ENCODE data around the gene ANKS1B. TPM values are rescaled to one million over a fixed set of nuclear protein-coding genes. Genes with fewer than 3 reads are reported as not detected.
"Not testable (repeated sequence)": the region's sequence is repeated elsewhere in the genome, so short reads cannot be mapped to it uniquely, and the experiment has no call there.

ANKS1B gene
- total RNA-seq, 2 experiments from 2014 or later: not detected

DNA sequence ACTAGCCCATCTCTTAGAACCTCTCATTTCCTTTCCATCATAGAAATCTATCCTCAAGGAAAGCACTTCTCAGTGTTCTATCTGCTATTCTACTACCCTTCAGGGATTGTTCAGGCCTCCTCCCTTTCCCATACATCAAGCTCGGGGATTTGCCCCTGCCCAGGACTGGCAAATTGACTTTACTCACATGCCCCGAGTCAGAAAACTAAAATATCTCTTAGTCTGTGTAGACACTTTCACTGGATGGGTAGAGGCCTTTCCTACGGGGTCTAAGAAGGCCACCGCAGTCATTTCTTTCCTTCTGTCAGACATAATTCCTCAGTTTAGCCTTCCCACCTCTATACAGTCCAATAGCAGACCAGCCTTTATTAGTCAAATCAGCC, 264.7 kb downstream of the ANKS1B start:
- not testable (repeated sequence) for DNase-seq, H3K36me3 Mint-ChIP-seq, H3K4me3 Mint-ChIP-seq, H3K27ac Mint-ChIP-seq, H3K9me3 Mint-ChIP-seq, H3K27me3 Mint-ChIP-seq, H3K4me1 Mint-ChIP-seq

DNA sequence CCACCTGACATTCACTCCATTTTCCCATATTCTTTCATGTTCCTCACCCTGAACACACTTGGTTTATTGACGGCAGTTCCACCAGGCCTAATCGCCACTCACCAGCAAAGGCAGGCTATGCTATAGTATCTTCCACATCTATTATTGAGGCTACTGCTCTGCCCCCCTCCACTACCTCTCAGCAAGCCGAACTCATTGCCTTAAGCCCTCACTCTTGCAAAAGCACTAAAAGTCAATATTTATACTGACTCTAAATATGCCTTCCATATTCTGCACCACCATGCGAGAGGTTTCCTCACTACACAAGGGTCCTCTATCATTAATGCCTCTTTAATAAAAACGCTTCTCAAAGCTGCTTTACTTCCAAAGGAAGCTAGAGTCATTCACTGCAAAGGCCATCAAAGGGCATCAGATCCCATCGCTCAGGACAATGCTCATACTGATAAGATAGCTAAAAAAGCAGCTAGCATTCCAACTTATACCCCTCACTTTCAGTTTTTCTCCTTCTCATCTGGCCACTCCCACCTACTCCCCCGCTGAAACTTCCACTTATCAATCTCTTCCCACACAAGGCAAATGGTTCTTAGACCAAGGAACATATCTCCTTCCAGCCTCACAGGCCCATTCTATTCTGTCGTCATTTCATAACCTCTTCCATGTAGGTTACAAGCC, 265.2 kb downstream of the ANKS1B start:
- H3K27me3 Mint-ChIP-seq, H3K4me3 Mint-ChIP-seq, H3K4me1 Mint-ChIP-seq, H3K27ac Mint-ChIP-seq, H3K36me3 Mint-ChIP-seq, DNase-seq, H3K9me3 Mint-ChIP-seq: not testable (repeated sequence)

DNA sequence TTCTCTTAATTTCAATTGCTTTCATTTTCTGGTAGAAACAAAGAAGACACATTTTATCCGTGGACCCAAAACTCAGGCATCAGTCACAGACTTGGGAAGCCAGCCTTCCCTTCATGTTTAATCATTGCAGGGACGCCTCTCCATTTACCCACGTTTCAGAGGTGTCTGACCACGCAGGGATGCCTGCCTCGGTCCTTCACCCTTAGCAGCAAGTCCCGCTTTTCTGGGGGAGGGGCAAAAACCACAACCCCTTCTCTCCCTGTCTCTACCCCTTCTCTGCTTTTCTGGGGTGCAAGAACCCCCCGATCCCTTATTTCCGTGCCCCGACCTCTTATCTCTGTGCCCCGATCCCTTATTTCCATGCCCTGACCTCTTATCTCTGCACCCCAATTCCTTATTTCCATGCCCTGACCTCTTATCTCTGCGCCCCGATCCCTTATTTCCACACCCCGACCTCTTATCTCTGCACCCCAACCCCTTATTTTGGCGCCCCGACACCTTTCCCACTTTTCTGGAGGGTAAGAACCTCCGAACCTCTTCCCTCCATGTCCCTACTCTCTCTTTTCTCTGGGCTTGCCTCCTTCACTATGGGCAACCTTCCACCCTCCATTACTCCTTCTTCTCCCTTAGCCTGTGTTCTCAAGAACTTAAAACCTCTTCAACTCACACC, 268.8 kb downstream of the ANKS1B start:
- not testable (repeated sequence) for H3K4me1 Mint-ChIP-seq, H3K27ac Mint-ChIP-seq, H3K9me3 Mint-ChIP-seq, DNase-seq, H3K36me3 Mint-ChIP-seq, H3K27me3 Mint-ChIP-seq, H3K4me3 Mint-ChIP-seq

GRCh38 chr12:99714921-99715320, 269.8 kb downstream of the ANKS1B start:
- H3K4me3 Mint-ChIP-seq, H3K27ac Mint-ChIP-seq, H3K9me3 Mint-ChIP-seq, H3K27me3 Mint-ChIP-seq, DNase-seq, H3K4me1 Mint-ChIP-seq, H3K36me3 Mint-ChIP-seq: not testable (repeated sequence)

DNA sequence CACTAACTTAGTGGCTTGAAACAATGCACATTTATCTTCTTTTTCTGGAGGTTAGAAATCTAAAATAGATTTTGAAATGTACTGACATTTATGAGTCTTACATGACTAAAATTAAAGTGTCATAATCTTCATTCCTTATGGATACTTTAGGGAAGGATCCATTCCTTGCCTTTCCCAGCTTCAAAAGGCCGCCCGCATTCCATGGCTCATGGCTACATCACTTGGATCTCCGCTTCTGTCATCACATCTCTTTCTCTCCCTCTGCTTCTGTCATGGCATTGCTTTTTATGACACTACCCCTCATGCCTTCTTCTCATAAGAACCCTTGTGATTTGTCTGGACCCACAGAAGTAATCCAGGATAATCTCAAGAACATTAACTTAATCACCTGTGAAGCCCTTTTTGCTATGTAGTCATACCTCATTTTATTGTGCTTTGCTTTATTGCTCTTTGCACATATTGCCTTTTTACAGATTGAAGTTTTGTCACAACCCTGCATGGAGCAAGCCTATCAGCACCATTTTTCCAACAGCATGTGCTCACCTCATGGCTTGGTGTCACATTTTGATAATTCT, 270.7 kb downstream of the ANKS1B start:
- Mint-ChIP-seq H3K36me3 (no peaks in the 10 kb centered on the region), H3K27ac (no peak overlapping the region), H3K27me3 (no peaks in the 10 kb centered on the region), H3K4me3 (no peak overlapping the region), H3K9me3 (peaks cover 10% of the 10 kb centered on the region), H3K4me1 (no peaks in the 10 kb centered on the region)
- DNase-seq: no peak

GRCh38 chr12:99712281-99712680, 272.5 kb downstream of the ANKS1B start:
- Mint-ChIP-seq H3K4me1 (no peaks in the 10 kb centered on the region), H3K27me3 (no peaks in the 10 kb centered on the region), H3K9me3 (peaks cover 10% of the 10 kb centered on the region), H3K27ac (no peak overlapping the region), H3K36me3 (no peaks in the 10 kb centered on the region), H3K4me3 (no peak overlapping the region)
- no peak for DNase-seq

DNA sequence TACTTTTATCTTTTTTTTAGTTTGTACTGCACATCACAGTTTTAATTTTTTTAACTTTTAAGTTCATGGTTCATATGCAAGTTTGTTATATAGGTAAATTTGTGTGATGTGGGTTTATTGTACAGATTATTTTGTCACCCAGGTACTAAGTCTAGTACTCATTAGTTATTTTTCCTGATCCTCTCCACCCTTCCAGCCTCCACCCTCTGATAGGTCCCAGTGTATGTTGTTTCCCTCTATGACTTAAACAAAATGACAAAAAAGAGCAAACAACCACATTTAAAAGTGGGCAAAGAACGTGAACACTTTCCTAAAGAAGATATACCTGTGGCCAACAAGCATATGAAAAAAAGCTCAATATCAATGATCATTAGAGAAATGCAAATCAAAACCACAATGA, 273.5 kb downstream of the ANKS1B start:
- Mint-ChIP-seq H3K27ac (no peak overlapping the region), H3K9me3 (peaks cover 5% of the 10 kb centered on the region), H3K4me1 (no peaks in the 10 kb centered on the region), H3K4me3 (no peak overlapping the region), H3K36me3 (no peaks in the 10 kb centered on the region), H3K27me3 (no peaks in the 10 kb centered on the region)
- DNase-seq: no peak

DNA sequence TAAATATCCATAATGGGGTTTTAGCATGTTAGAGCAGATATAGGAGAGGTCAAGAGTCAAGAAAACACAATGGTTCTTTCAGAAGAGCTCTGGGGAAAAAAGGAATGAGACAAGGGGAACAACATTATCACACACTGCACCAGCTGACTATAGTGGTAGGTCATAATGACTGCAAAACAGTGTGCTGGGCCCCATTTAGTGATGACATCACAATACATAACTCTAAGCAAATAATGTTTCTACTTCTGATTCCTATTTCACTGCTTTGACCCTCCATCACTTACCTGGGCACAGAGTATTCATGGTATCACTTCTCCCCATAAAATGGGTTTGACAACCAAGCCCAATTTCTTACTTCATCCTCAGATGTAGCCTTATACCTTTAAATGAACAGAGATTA, 275.1 kb downstream of the ANKS1B start:
- no peak overlapping the region for H3K27ac Mint-ChIP-seq
- no peak overlapping the region for H3K4me3 Mint-ChIP-seq
- DNase-seq: no peak
- no peaks in the 10 kb centered on the region for H3K27me3 Mint-ChIP-seq
- peaks cover 1% of the 10 kb centered on the region for H3K9me3 Mint-ChIP-seq
- H3K4me1 Mint-ChIP-seq: no peaks in the 10 kb centered on the region
- H3K36me3 Mint-ChIP-seq: no peaks in the 10 kb centered on the region

DNA sequence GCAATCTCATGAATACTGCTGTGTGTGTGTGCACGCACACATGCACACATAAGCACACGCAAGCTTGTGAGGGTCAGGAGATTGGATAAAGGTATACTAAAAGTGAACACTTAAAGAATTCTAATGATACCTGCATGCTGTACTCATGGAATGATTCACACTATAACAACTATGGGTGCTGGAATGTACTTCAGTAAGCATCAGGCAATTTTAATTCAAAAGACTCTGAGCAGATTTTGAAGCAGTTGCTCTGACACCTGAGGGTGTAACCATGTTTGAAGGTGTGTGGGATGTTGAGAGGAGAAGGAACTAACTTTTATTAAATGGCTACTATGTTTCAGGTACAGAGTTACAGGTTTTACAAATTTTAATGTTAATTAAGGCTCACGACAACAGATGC, 275.6 kb downstream of the ANKS1B start:
- H3K27ac Mint-ChIP-seq: no peak overlapping the region
- H3K4me3 Mint-ChIP-seq: no peak overlapping the region
- no peaks in the 10 kb centered on the region for H3K4me1 Mint-ChIP-seq
- DNase-seq: no peak
- peaks cover 1% of the 10 kb centered on the region for H3K9me3 Mint-ChIP-seq
- no peaks in the 10 kb centered on the region for H3K36me3 Mint-ChIP-seq
- H3K27me3 Mint-ChIP-seq: no peaks in the 10 kb centered on the region

DNA sequence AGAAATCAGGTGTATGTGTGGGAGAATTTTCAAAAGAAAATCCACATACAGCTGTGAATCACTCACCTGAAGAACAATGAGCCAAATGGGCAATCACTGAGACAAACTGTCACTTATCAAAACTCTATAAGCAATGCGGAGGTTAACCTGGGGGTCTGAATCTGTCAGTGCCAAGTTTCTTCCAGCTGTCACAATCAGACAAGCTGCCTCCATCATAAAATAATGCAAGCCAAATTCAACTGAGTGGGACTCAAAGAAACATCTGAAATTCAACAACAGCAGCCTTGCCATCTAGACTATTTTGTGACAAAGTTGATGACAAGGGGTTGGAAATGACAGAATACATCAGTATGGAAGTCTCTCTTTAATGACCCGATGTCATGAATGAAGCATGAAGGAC, 276.9 kb downstream of the ANKS1B start:
- no peaks in the 10 kb centered on the region for H3K4me1 Mint-ChIP-seq
- peaks cover 1% of the 10 kb centered on the region for H3K9me3 Mint-ChIP-seq
- no peaks in the 10 kb centered on the region for H3K27me3 Mint-ChIP-seq
- no peak overlapping the region for H3K27ac Mint-ChIP-seq
- H3K4me3 Mint-ChIP-seq: no peak overlapping the region
- DNase-seq: no peak
- no peaks in the 10 kb centered on the region for H3K36me3 Mint-ChIP-seq

- H3K9me3 Mint-ChIP-seq: peaks cover 1% of the 10 kb centered on the region
- H3K4me3 Mint-ChIP-seq: no peak overlapping the region
- H3K36me3 Mint-ChIP-seq: no peaks in the 10 kb centered on the region
- no peaks in the 10 kb centered on the region for H3K27me3 Mint-ChIP-seq
- H3K27ac Mint-ChIP-seq: no peak overlapping the region
- H3K4me1 Mint-ChIP-seq: no peaks in the 10 kb centered on the region
- no peak for DNase-seq
Observed at GRCh38 chr12:99706736-99707473, 277.8 kb downstream of the ANKS1B start.

DNA sequence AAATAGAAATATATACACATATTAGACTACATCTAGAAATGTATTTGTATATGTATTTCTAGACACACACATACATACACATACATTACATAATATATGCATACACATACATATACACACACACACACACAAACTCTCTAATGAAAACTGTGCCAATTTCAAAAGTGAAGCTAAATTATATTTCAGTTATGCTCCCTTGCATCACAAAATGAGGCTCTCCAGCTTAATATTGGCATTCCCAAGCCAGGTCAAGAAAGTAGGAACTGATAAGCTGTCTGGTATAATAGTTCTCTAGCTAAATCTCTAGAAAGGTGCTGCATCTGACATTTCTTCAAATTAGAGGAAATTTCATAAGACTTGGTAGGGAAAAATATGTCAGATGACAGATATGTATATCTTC, 280.3 kb downstream of the ANKS1B start:
- no peak overlapping the region for H3K4me3 Mint-ChIP-seq
- no peak for DNase-seq
- no peaks in the 10 kb centered on the region for H3K9me3 Mint-ChIP-seq
- no peaks in the 10 kb centered on the region for H3K27me3 Mint-ChIP-seq
- H3K36me3 Mint-ChIP-seq: no peaks in the 10 kb centered on the region
- H3K27ac Mint-ChIP-seq: no peak overlapping the region
- H3K4me1 Mint-ChIP-seq: no peaks in the 10 kb centered on the region

- no peaks in the 10 kb centered on the region for H3K4me1 Mint-ChIP-seq
- no peaks in the 10 kb centered on the region for H3K9me3 Mint-ChIP-seq
- no peaks in the 10 kb centered on the region for H3K27me3 Mint-ChIP-seq
- no peak for DNase-seq
- no peaks in the 10 kb centered on the region for H3K36me3 Mint-ChIP-seq
- H3K4me3 Mint-ChIP-seq: no peak overlapping the region
- H3K27ac Mint-ChIP-seq: no peak overlapping the region
Observed at GRCh38 chr12:99704036-99704435, 280.7 kb downstream of the ANKS1B start.

DNA sequence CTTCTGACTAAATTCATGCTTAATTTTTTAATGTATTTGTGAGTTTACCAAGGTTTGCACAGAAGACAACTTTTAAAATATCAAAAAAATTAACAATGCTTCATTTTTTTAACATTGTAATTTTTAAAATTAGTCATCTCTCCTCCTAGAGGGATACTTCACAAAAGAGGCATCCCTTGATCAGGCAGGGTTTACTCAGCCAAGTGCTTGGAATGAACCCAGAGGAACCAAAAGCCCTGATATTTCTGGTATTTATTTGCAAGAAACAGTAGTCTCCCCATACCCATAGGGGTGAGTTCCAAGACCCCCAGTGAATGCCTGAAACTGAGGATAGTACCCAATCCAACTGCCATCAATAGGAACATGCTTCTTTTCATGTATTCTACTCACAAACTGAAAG, 284.7 kb downstream of the ANKS1B start:
- H3K4me3 Mint-ChIP-seq: no peak overlapping the region
- H3K36me3 Mint-ChIP-seq: no peaks in the 10 kb centered on the region
- no peaks in the 10 kb centered on the region for H3K27me3 Mint-ChIP-seq
- no peak for DNase-seq
- peaks cover 3% of the 10 kb centered on the region for H3K9me3 Mint-ChIP-seq
- no peak overlapping the region for H3K27ac Mint-ChIP-seq
- H3K4me1 Mint-ChIP-seq: no peaks in the 10 kb centered on the region

DNA sequence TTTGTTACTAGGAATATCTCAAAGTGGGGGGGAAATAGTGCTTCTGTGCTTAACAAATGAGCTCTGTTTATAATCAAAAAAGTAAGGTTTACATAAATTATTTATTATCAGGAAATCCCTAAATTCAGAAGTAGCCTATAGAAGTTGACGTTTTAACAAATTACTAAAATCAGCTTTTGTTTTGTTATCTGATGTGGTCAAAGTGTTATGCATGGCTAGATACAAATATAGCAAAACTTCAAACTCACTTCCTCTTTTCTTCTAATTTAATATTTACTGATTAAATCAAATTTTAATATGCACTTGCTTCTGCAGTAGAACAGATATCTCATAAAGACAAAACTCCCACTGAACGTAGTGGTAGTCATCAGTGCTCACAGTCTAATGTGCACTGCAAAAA, 289.7 kb downstream of the ANKS1B start:
- no peaks in the 10 kb centered on the region for H3K27me3 Mint-ChIP-seq
- peaks cover 3% of the 10 kb centered on the region for H3K9me3 Mint-ChIP-seq
- no peaks in the 10 kb centered on the region for H3K4me1 Mint-ChIP-seq
- no peak for DNase-seq
- H3K36me3 Mint-ChIP-seq: no peaks in the 10 kb centered on the region
- no peak overlapping the region for H3K27ac Mint-ChIP-seq
- H3K4me3 Mint-ChIP-seq: no peak overlapping the region
